ENCODE data around the gene TMEM259. TPM values are rescaled to one million over a fixed set of nuclear protein-coding genes. Genes with fewer than 3 reads are reported as not detected.

TMEM259 gene
- total and polyA plus RNA-seq, 2 donors (not counting 3 experiments of a cell fraction or from before 2014, with no cell fraction given) = 142 to 297 TPM

GRCh38 chr19:1013218-1013617 lies 7.7 kb downstream of the TMEM259 start:
- Histone ChIP-seq H3K36me3 (ENCODE audit: control insufficient read depth in 2 of 2, extremely low read depth in 1 of 2, insufficient read depth in 2 of 2, low read length in 2 of 2) (peaks cover 5 to 23% of the 10 kb centered on the region in 2 experiments), H3K9ac (replicated peaks; ENCODE audit: extremely low read depth, insufficient read depth, low read length) (no peak overlapping the region), H3K9me3 (replicated peaks; ENCODE audit: control insufficient read depth, insufficient read depth, low read length) (no peaks in the 10 kb centered on the region), H3K4me3 (replicated peaks in 1 of 3; ENCODE audit: insufficient read depth in 1 of 3, low read depth in 1 of 3, low read length in 3 of 3) (no peak overlapping the region), H3K9me1 (replicated peaks; ENCODE audit: control insufficient read depth, extremely low read depth, insufficient read depth, low read length) (no peaks in the 10 kb centered on the region), H3K4me2 (ENCODE audit: insufficient read depth, low read length) (no peak overlapping the region), H2AFZ (ENCODE audit: low read depth, low read length) (no peak overlapping the region), H4K20me1 (replicated peaks; ENCODE audit: control insufficient read depth, extremely low read depth, insufficient read depth, low read length) (no peaks in the 10 kb centered on the region), H3K27me3 (ENCODE audit: control insufficient read depth in 2 of 2, insufficient read depth in 2 of 2, low read length in 2 of 2) (no peaks in the 10 kb centered on the region), H3K27ac (ENCODE audit: insufficient read depth, low read depth, low read length) (no peak overlapping the region), H3K79me2 (ENCODE audit: control insufficient read depth, insufficient read depth, low read length) (peaks cover 51% of the 10 kb centered on the region), H3K4me1 (ENCODE audit: control insufficient read depth, extremely low read depth, insufficient read depth, low read length) (peaks cover 21% of the 10 kb centered on the region)
- BruUV-seq (replicated peaks) = no TSS peak
- dilution Hi-C loops (cut with MboI; ENCODE audit: extremely low pct_ligation_motif_present, low sequenced_read_pairs) = no loop called here
- CTCF ChIA-PET = interaction anchor here (0.7 kb wide), 1 partner anchor 9 kb away, joined by 3 read pairs; no protein-coding TSS in a partner anchor
- intact Hi-C loops (cut with micrococcal nuclease) = no loop called here
- POLR2A ChIA-PET = no interaction called here
- TF ChIP-seq GATA2 (IDR thresholded peaks at IDR 0.05; ENCODE audit: insufficient read depth, insufficient read length, low read depth, low read length) (no peak), MYC (IDR thresholded peaks at IDR 0.05; ENCODE audit: low read depth, low read length) (no peak), MAX (IDR thresholded peaks at IDR 0.05; ENCODE audit: insufficient read depth, insufficient read length) (no peak), FOS (IDR thresholded peaks at IDR 0.05; ENCODE audit: borderline replicate concordance, insufficient read depth, low read length) (no peak), POLR2A (IDR thresholded peaks at IDR 0.05; ENCODE audit: low read depth, low read length) (no peak), JUN (IDR thresholded peaks at IDR 0.05; ENCODE audit: borderline replicate concordance, insufficient read depth, insufficient read length, low read depth) (no peak), EZH2 (IDR thresholded peaks at IDR 0.05; ENCODE audit: borderline replicate concordance, low read depth, low read length, severe bottlenecking) (no peak), CTCF (IDR thresholded peaks at IDR 0.05; ENCODE audit: extremely low read depth in 1 of 2, insufficient read depth in 1 of 2, low read depth in 1 of 2, low read length in 2 of 2) (no peak), POLR2AphosphoS5 (IDR thresholded peaks at IDR 0.05; ENCODE audit: insufficient read depth, low read depth, low read length) (no peak)
- FAIRE-seq (no peak), DNase-seq (ENCODE audit: low read depth, low spot score) (no peak)
